ENCODE results near the gene RNF167. TPM values are rescaled to one million over a fixed set of nuclear protein-coding genes. Genes with fewer than 3 reads are reported as not detected.

RNF167 gene
- total and polyA plus RNA-seq, 2 of the 13 experiments (the other 11 are each of a cell fraction or from before 2014, with no cell fraction given), result 44.1 to 45.4 TPM

GRCh38 chr17:4947411-4948165 is 7.5 kb downstream of the RNF167 start (continued):
- TF ChIP-seq CBX2 (IDR thresholded peaks at IDR 0.05; ENCODE audit: low read depth, low read length) (no peak), CBX2 (CRISPR knock-in tag; IDR thresholded peaks at IDR 0.05; ENCODE audit: low read depth) (no peak), MYC (CRISPR knock-in tag; IDR thresholded peaks at IDR 0.05; ENCODE audit: borderline replicate concordance) (peak; percentile 66; the same call in 1 of the 2 replicates), ZNF550 (CRISPR knock-in tag; IDR thresholded peaks at IDR 0.05; ENCODE audit: borderline replicate concordance) (0 out of 2 replicates have a peak, but pooled peaks have one; percentile 94), SIX1 (CRISPR knock-in tag; IDR thresholded peaks at IDR 0.05; ENCODE audit: borderline replicate concordance) (no peak), JUNB (CRISPR knock-in tag; IDR thresholded peaks at IDR 0.05; ENCODE audit: borderline replicate concordance) (no peak), ZNF766 (CRISPR knock-in tag; IDR thresholded peaks at IDR 0.05; ENCODE audit: borderline replicate concordance) (no peak), HIVEP1 (CRISPR knock-in tag; IDR thresholded peaks at IDR 0.05) (no peak), MEIS1 (CRISPR knock-in tag; IDR thresholded peaks at IDR 0.05; ENCODE audit: borderline replicate concordance) (no peak), ZNF792 (CRISPR knock-in tag; IDR thresholded peaks at IDR 0.05) (no peak; the same call in 1 of the 2 replicates), ERF (CRISPR knock-in tag; IDR thresholded peaks at IDR 0.05) (peak; percentile 21; the same call in 1 of the 2 replicates), ATF4 (CRISPR knock-in tag; IDR thresholded peaks at IDR 0.05) (no peak; a peak in 1 of 4 replicates), MXD4 (CRISPR knock-in tag; IDR thresholded peaks at IDR 0.05) (peak; percentile 62; the same call in 1 of the 2 replicates), ZNF337 (CRISPR knock-in tag; IDR thresholded peaks at IDR 0.05; ENCODE audit: borderline replicate concordance, low read depth) (no peak), KDM3A (CRISPR knock-in tag; IDR thresholded peaks at IDR 0.05; ENCODE audit: low read depth) (no peak), HES4 (CRISPR knock-in tag; IDR thresholded peaks at IDR 0.05; ENCODE audit: borderline replicate concordance) (no peak), ZSCAN20 (CRISPR knock-in tag; IDR thresholded peaks at IDR 0.05; ENCODE audit: borderline replicate concordance) (0 out of 2 replicates have a peak, but pooled peaks have one; percentile 47), ZNF207 (IDR thresholded peaks at IDR 0.05; ENCODE audit: borderline replicate concordance) (no peak), SRSF4 (IDR thresholded peaks at IDR 0.05; ENCODE audit: low read depth, low read length, poor library complexity, severe bottlenecking) (no peak), KLF16 (CRISPR knock-in tag; IDR thresholded peaks at IDR 0.05) (peak in 1 of 2 experiments; percentile 71; a peak in 2 of 4 replicates), RBM39 (IDR thresholded peaks at IDR 0.05; ENCODE audit: low read depth, low read length, poor library complexity, severe bottlenecking) (peak; percentile 70), RBAK (CRISPR knock-in tag; IDR thresholded peaks at IDR 0.05) (no peak), ARNTL (CRISPR knock-in tag; IDR thresholded peaks at IDR 0.05) (peak; percentile 31; the same call in 1 of the 2 replicates)
- TF ChIP-seq, protein P1, sequence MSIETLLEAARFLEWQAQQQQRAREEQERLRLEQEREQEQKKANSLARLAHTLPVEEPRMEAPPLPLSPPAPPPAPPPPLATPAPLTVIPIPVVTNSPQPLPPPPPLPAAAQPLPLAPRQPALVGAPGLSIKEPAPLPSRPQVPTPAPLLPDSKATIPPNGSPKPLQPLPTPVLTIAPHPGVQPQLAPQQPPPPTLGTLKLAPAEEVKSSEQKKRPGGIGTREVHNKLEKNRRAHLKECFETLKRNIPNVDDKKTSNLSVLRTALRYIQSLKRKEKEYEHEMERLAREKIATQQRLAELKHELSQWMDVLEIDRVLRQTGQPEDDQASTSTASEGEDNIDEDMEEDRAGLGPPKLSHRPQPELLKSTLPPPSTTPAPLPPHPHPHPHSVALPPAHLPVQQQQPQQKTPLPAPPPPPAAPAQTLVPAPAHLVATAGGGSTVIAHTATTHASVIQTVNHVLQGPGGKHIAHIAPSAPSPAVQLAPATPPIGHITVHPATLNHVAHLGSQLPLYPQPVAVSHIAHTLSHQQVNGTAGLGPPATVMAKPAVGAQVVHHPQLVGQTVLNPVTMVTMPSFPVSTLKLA (IDR thresholded peaks at IDR 0.05), result no peak
- TF ChIP-seq, protein P2, sequence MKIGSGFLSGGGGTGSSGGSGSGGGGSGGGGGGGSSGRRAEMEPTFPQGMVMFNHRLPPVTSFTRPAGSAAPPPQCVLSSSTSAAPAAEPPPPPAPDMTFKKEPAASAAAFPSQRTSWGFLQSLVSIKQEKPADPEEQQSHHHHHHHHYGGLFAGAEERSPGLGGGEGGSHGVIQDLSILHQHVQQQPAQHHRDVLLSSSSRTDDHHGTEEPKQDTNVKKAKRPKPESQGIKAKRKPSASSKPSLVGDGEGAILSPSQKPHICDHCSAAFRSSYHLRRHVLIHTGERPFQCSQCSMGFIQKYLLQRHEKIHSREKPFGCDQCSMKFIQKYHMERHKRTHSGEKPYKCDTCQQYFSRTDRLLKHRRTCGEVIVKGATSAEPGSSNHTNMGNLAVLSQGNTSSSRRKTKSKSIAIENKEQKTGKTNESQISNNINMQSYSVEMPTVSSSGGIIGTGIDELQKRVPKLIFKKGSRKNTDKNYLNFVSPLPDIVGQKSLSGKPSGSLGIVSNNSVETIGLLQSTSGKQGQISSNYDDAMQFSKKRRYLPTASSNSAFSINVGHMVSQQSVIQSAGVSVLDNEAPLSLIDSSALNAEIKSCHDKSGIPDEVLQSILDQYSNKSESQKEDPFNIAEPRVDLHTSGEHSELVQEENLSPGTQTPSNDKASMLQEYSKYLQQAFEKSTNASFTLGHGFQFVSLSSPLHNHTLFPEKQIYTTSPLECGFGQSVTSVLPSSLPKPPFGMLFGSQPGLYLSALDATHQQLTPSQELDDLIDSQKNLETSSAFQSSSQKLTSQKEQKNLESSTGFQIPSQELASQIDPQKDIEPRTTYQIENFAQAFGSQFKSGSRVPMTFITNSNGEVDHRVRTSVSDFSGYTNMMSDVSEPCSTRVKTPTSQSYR (CRISPR knock-in tag; IDR thresholded peaks at IDR 0.05; ENCODE audit: borderline replicate concordance), result no peak

Measured in HepG2 (cell line).